ENCODE data around the gene CCSER2. TPM values are rescaled to one million over a fixed set of nuclear protein-coding genes. Genes with fewer than 3 reads are reported as not detected.

Gene CCSER2
- total and polyA plus RNA-seq, 12 donors = 8.3 to 63.9 (median 38.1) TPM

DNA sequence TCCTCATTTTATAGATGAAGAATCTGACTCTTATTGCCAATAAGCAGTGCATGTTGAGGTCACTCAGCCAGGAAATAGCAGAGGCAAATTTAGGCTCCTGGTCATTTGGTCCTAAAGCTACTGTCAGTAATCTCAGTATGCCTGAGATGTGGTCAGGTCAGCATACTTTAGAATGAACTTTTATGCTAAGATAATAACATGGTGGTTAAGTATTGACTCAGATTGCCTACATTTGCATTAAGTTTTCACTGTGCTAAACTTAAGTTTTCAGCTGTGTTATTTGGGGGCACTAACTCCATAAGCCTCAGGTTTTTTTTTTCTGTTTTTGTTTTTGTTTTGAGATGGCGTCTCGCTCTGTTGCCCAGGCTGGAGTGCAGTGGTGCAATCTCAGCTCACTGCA lies 35.9 kb upstream of the CCSER2 start:
- 89 to 96% (median 91%) methylated on average over 2 of the region's 2 CpGs for WGBS, 4 donors
- intact Hi-C loops (cut with DNase I) = no loop called here
- TF ChIP-seq POLR2A (IDR thresholded peaks at IDR 0.05) = no peak
- no peak for TF ChIP-seq CTCF (IDR thresholded peaks at IDR 0.05)

DNA sequence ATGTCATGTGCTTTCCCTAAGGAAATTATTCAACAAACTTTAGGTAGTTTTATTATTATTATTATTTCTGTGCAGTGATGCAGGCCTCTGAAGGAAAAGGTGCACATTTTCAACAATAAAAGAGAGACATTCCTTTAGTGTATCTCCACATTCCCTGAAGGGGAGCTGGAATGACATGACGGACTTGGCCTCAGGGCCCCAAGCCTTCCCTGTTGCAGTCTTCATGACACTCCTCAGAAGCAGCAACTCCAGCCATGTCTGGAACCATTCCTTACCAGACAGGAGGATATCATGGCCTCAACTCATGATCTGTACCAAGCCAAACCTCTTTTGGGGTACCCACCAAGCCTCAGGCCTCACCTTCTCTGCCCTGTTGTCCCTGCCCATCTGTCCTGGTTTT lies 35.2 kb upstream of the CCSER2 start:
- H3K4me1 ChIP-seq (replicated peaks in 1 of 2) = no peaks in the 10 kb centered on the region
- no peak overlapping the region for H3K27ac ChIP-seq
- H3K27me3 ChIP-seq = no peaks in the 10 kb centered on the region
- H3K4me3 ChIP-seq = no peak overlapping the region
- no peak for DNase-seq
- H3K36me3 ChIP-seq (replicated peaks in 1 of 2) = no peaks in the 10 kb centered on the region
- no peak for TF ChIP-seq POLR2A (IDR thresholded peaks at IDR 0.05)
- intact Hi-C loops (cut with DNase I) = no loop called here
- WGBS, 4 donors = 79 to 96% (median 88%) methylated on average over 1 of the region's 1 CpG
- H3K9me3 ChIP-seq (replicated peaks in 1 of 3) = no peaks in the 10 kb centered on the region

More for the DNA sequence above, 35.9 kb upstream of the CCSER2 start:
- no peaks in the 10 kb centered on the region for H3K27me3 ChIP-seq
- H3K4me1 ChIP-seq (replicated peaks in 1 of 2) = no peaks in the 10 kb centered on the region
- no peaks in the 10 kb centered on the region for H3K36me3 ChIP-seq (replicated peaks in 1 of 2)
- H3K27ac ChIP-seq = no peak overlapping the region
- no peak overlapping the region for H3K4me3 ChIP-seq
- H3K9me3 ChIP-seq (replicated peaks in 1 of 3) = no peaks in the 10 kb centered on the region
- DNase-seq = no peak

DNA sequence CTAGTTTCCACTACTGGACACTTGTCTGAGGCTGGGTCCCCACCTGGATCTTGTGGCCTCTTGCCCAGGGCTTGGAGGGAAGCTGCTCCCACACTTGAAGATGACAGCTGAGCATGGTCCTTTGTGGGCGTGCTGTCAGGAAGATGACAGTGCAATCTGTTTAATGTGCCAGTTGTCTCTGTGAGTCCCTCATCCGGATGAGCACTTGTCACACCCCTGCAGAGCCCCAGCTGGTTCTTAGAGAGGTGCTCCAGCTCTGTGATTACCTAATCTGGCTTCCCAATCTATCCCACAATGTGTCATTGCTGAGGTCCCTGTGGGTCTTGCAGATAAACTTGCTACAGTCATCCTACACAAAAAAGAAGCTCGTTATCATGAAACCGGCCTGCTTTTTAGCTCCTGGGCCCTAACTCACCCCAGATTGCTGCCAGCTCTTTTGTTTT lies 34.8 kb upstream of the CCSER2 start:
- TF ChIP-seq CTCF (IDR thresholded peaks at IDR 0.05) = no peak
- no peak for TF ChIP-seq POLR2A (IDR thresholded peaks at IDR 0.05)
- Histone ChIP-seq H3K27me3 (no peaks in the 10 kb centered on the region), H3K4me1 (replicated peaks in 1 of 2) (no peaks in the 10 kb centered on the region), H3K36me3 (replicated peaks in 1 of 2) (no peaks in the 10 kb centered on the region), H3K9me3 (replicated peaks in 1 of 3) (no peaks in the 10 kb centered on the region), H3K4me3 (no peak overlapping the region), H3K27ac (no peak overlapping the region)
- no peak for DNase-seq
- WGBS, 4 donors = 52 to 69% (median 61%) methylated on average over 4 of the region's 4 CpGs
- intact Hi-C loops (cut with DNase I) = no loop called here

GRCh38 chr10:84294766-84295447 lies 33.5 kb upstream of the CCSER2 start:
- intact Hi-C loops (cut with DNase I) = no loop called here
- 78 to 93% (median 87%) methylated on average over 1 of the region's 1 CpG for whole genome bisulfite sequencing, 4 donors
- H3K27ac ChIP-seq = no peak overlapping the region

More at GRCh38 chr10:84294766-84295447, 33.5 kb upstream of the CCSER2 start:
- Histone ChIP-seq H3K27me3 (no peaks in the 10 kb centered on the region), H3K4me3 (no peak overlapping the region), H3K4me1 (replicated peaks in 1 of 2) (no peaks in the 10 kb centered on the region), H3K36me3 (replicated peaks in 1 of 2) (no peaks in the 10 kb centered on the region), H3K9me3 (replicated peaks in 1 of 3) (no peaks in the 10 kb centered on the region)
- no peak for DNase-seq
- TF ChIP-seq CTCF (IDR thresholded peaks at IDR 0.05) (no peak), POLR2A (IDR thresholded peaks at IDR 0.05) (no peak)

Data from adrenal gland (tissue), 12 donors.